Hepatocyte (in vitro differentiated cells): ENCODE data around the gene TMEM150C.

Source experiments
- EZH2phosphoT487 ChIP-seq: fragments of 200-600 bp; sonication (generic); IDR thresholded peaks from one replicate; pipeline ENCODE4 v1.6.1; 2018; ENCODE audit warnings: antibody characterized with exemption, mild to moderate bottlenecking, low read depth, moderate library complexity; ENCODE audit not compliant: unreplicated experiment, severe bottlenecking
- TF ChIP-seq, protein P1 (sequence below): fragments of 200-600 bp; sonication (generic); IDR thresholded peaks from 2 replicates; pipeline ENCODE4 v1.5.1; 2016; ENCODE audit warnings: antibody characterized with exemption, mild to moderate bottlenecking; ENCODE audit not compliant: poor library complexity

DNA sequence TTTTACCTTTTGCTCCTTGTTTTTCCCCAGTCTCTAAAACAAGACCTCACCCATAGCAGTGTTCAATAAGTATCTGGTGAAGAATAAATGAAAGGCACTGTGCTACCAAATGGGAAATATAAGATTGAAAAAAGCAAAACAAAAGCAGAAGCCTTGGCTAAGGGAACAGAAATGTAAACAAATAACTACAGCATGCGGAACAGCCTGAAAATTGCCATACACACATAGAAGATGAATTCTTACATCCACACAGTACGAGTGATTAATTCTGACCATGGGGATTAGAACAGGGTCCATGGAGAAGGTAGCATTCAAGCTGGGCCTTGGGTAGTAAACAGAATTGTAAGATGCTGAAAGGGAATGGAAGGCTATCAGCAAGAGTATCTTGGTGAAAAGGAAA, 40.5 kb downstream of the TMEM150C start:
- TF ChIP-seq, protein P1, sequence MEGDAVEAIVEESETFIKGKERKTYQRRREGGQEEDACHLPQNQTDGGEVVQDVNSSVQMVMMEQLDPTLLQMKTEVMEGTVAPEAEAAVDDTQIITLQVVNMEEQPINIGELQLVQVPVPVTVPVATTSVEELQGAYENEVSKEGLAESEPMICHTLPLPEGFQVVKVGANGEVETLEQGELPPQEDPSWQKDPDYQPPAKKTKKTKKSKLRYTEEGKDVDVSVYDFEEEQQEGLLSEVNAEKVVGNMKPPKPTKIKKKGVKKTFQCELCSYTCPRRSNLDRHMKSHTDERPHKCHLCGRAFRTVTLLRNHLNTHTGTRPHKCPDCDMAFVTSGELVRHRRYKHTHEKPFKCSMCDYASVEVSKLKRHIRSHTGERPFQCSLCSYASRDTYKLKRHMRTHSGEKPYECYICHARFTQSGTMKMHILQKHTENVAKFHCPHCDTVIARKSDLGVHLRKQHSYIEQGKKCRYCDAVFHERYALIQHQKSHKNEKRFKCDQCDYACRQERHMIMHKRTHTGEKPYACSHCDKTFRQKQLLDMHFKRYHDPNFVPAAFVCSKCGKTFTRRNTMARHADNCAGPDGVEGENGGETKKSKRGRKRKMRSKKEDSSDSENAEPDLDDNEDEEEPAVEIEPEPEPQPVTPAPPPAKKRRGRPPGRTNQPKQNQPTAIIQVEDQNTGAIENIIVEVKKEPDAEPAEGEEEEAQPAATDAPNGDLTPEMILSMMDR: no peak
- TF ChIP-seq EZH2phosphoT487: no peak
